ENCODE results near the gene ELAVL1. TPM values are rescaled to one million over a fixed set of nuclear protein-coding genes. Genes with fewer than 3 reads are reported as not detected.

ELAVL1 gene
- 20.2 and 72.3 TPM in 2 replicates for total RNA-seq

GRCh38 chr19:8005534-8006256, at the start of gene ELAVL1:
Gene ELAVL1, minus strand, starts transcription at chr19:8005641. Its CDS starts 13,826 bp downstream, at chr19:7991815.

GRCh38 chr19:8052464-8052859, 47.0 kb upstream of the ELAVL1 start, which contains the start of gene CCL25:
Gene CCL25, plus strand, starts transcription at chr19:8052760. Its CDS starts 290 bp downstream, at chr19:8053050.

GRCh38 chr19:7943444-7944176, 61.8 kb downstream of the ELAVL1 start, which contains the start of gene TIMM44:
Gene TIMM44, minus strand, starts transcription at chr19:7943666. Its CDS starts 15 bp downstream, at chr19:7943651.

GRCh38 chr19:7926021-7926726, 79.3 kb downstream of the ELAVL1 start, which contains the start of gene CTXN1:
Gene CTXN1, minus strand, starts transcription at chr19:7926135. Its CDS starts 597 bp downstream, at chr19:7925538.

GRCh38 chr19:7919610-7920518, 85.6 kb downstream of the ELAVL1 start, which contains the start of gene SNAPC2:
Gene SNAPC2, plus strand, starts transcription at chr19:7920338. Its CDS starts 29 bp downstream, at chr19:7920367.

GRCh38 chr19:7914598-7915045, 90.8 kb downstream of the ELAVL1 start, which contains the start of gene TGFBR3L:
Gene TGFBR3L, plus strand, starts transcription at chr19:7914830.

Other genes with a start within 250 kb of the ELAVL1 start
- gene CLEC4M, start 242.4 kb downstream of the ELAVL1 start, total RNA-seq, result not detected in 2 replicates
- gene EVI5L, start 175.4 kb downstream of the ELAVL1 start, total RNA-seq, result 19.8 and 25.5 TPM in 2 replicates
- under 0.01 TPM in 1 of 2 replicates, not detected in the other for gene PRR36, start 131.3 kb downstream of the ELAVL1 start, total RNA-seq
- 18.1 and 28.7 TPM in 2 replicates for gene LRRC8E, start 117.1 kb downstream of the ELAVL1 start, total RNA-seq
- 15.4 and 20.9 TPM in 2 replicates for gene MAP2K7, start 101.8 kb downstream of the ELAVL1 start, total RNA-seq
- 1.6 and 5.8 TPM in 2 replicates for gene TGFBR3L, start 90.8 kb downstream of the ELAVL1 start, total RNA-seq
- gene SNAPC2, start 85.3 kb downstream of the ELAVL1 start, total RNA-seq, result 13.3 and 13.9 TPM in 2 replicates
- 1.0 and 1.6 TPM in 2 replicates for gene CTXN1, start 79.5 kb downstream of the ELAVL1 start, total RNA-seq
- gene TIMM44, start 62.0 kb downstream of the ELAVL1 start, total RNA-seq, result 85.6 and 116 TPM in 2 replicates
- gene CCL25, start 47.1 kb upstream of the ELAVL1 start, total RNA-seq, result not detected in 2 replicates
- not detected in 2 replicates for gene FBN3, start 144.0 kb upstream of the ELAVL1 start, total RNA-seq
- gene CERS4, start 203.7 kb upstream of the ELAVL1 start, total RNA-seq, result 5.8 and 8.1 TPM in 2 replicates

Measured in nasal cavity respiratory epithelium epithelial cell of viscerocranial mucosa (primary cell).